Right ventricle myocardium inferior (tissue), 1 donor: ENCODE results near the gene ERCC3. TPM values are rescaled to one million over a fixed set of nuclear protein-coding genes. Genes with fewer than 3 reads are reported as not detected.

Source experiments
- ATAC-seq: fragments of 200-7000 bp; cut with Tn5 transposase; one replicate; pipeline ENCODE4 v1.9.1; 2020; ENCODE audit warnings: mild to moderate bottlenecking, moderate library complexity
- DNase-seq: peaks from one replicate; pipeline ENCODE4 v3.0.0; 2021; ENCODE audit errors: missing footprints
- intact Hi-C: fragments of 100-400 bp; cut with DNase I; formaldehyde crosslinking; loops from one replicate; pipeline ENCODE4 v1.11.0; 2022
- long read RNA-seq: library from polyadenylated mRNA; unstranded; transcript quantifications from one replicate; pipeline ENCODE4 v2.0.0, GENCODE V29; 2021
- total RNA-seq: library from RNA; stranded (reverse); fragmentation: NEBNext Ultra II Directional; extraction: Animal tissue kit (Norgen Biotek cat#: 25700); gene quantifications from one replicate; pipeline ENCODE4 v1.2.1, GENCODE V29; 2021
- donor health status: DM: no; HTN: yes; CAD: no; lungs with severe emphysema.

Gene ERCC3
- total RNA-seq: 21.2 TPM
- long read RNA-seq, transcript ERCC3-201 (15 exons, 2,750 nt): major isoform, 17 of 21 reads
- long read RNA-seq, partial matches to known transcripts: 3 of 21 reads
- long read RNA-seq, other reads (novel, unspliced or antisense): 0 of 21 reads

GRCh38 chr2:127293748-127294562 lies at the start of gene ERCC3:
TSS of gene ERCC3 (minus strand) at chr2:127294144. CDS start at chr2:127294081, 63 bp downstream.
- ATAC-seq (peak; percentile 97), DNase-seq (peak; percentile 95)
- intact Hi-C loops: loop anchor here (10.0 kb wide), 1 partner anchor 189 kb away; the partner anchor contains the start of gene BIN1

GRCh38 chr2:127343277-127343676 lies 49.3 kb upstream of the ERCC3 start:
- DNase-seq (no peak), ATAC-seq (no peak)
- intact Hi-C loops: no loop called here

- intact Hi-C loops: no loop called here
- ATAC-seq (no peak), DNase-seq (no peak)
These were observed 48.2 kb upstream of the ERCC3 start for GRCh38 chr2:127342101-127342500.

GRCh38 chr2:127332335-127332734 lies 38.4 kb upstream of the ERCC3 start:
- no peak for DNase-seq
- ATAC-seq: no peak
- intact Hi-C loops: no loop called here

GRCh38 chr2:127330753-127331152 lies 36.8 kb upstream of the ERCC3 start:
- no peak for ATAC-seq
- intact Hi-C loops: no loop called here
- no peak for DNase-seq

- DNase-seq: no peak
- intact Hi-C loops: no loop called here
These were observed 32.5 kb upstream of the ERCC3 start for GRCh38 chr2:127326289-127326945.

GRCh38 chr2:127324635-127325034 lies 30.7 kb upstream of the ERCC3 start:
- DNase-seq (no peak), ATAC-seq (no peak)
- intact Hi-C loops: loop anchor here (2.0 to 5.0 kb wide), 2 partner anchors 93 to 154 kb away; partner anchors contain the start of gene PROC

More at GRCh38 chr2:127326289-127326945, 32.5 kb upstream of the ERCC3 start:
- ATAC-seq: no peak

GRCh38 chr2:127321303-127321702 lies 27.4 kb upstream of the ERCC3 start:
- DNase-seq (no peak), ATAC-seq (no peak)
- intact Hi-C loops: loop anchor here (5.0 kb wide), 1 partner anchor 96 kb away; the partner anchor contains the start of gene PROC

- ATAC-seq (no peak), DNase-seq (no peak)
- intact Hi-C loops: loop anchor here (5.0 kb wide), 1 partner anchor 97 kb away; the partner anchor contains the start of gene PROC
These were observed 26.8 kb upstream of the ERCC3 start for GRCh38 chr2:127320586-127321275.

- no peak for ATAC-seq
- no peak for DNase-seq
- intact Hi-C loops: loop anchor here (5.0 kb wide), 1 partner anchor 97 kb away; the partner anchor contains the start of gene PROC
These were observed 26.1 kb upstream of the ERCC3 start for GRCh38 chr2:127320067-127320466.

- intact Hi-C loops: no loop called here
- no peak for DNase-seq
- no peak for ATAC-seq
These were observed 20.4 kb upstream of the ERCC3 start for GRCh38 chr2:127314193-127314988.

- intact Hi-C loops: no loop called here
- no peak for ATAC-seq
- no peak for DNase-seq
These were observed 19.5 kb upstream of the ERCC3 start for GRCh38 chr2:127313406-127313805.

- DNase-seq (no peak), ATAC-seq (no peak)
- intact Hi-C loops: no loop called here
These were observed 17.0 kb upstream of the ERCC3 start for GRCh38 chr2:127310980-127311379.

GRCh38 chr2:127309468-127309867 lies 15.5 kb upstream of the ERCC3 start:
- DNase-seq: no peak
- intact Hi-C loops: no loop called here
- ATAC-seq: no peak

GRCh38 chr2:127308586-127309138 lies 14.7 kb upstream of the ERCC3 start:
- intact Hi-C loops: no loop called here
- DNase-seq (no peak), ATAC-seq (no peak)

- ATAC-seq (no peak), DNase-seq (no peak)
- intact Hi-C loops: no loop called here
These were observed 12.1 kb upstream of the ERCC3 start for GRCh38 chr2:127305990-127306585.

GRCh38 chr2:127302168-127302567 lies 8.2 kb upstream of the ERCC3 start:
- no peak for DNase-seq
- intact Hi-C loops: no loop called here
- no peak for ATAC-seq

GRCh38 chr2:127293386-127293747 lies 577 bp downstream of the ERCC3 start:
- ATAC-seq (peak; percentile 7), DNase-seq (no peak)
- intact Hi-C loops: loop anchor here (10.0 kb wide), 1 partner anchor 189 kb away; the partner anchor contains the start of gene BIN1
